ENCODE results near the gene COG1. TPM values are rescaled to one million over a fixed set of nuclear protein-coding genes. Genes with fewer than 3 reads are reported as not detected.

The COG1 gene
- total and polyA plus RNA-seq, 10 donors: 8.9 to 48.8 (median 32.2) TPM

- H3K9me3 ChIP-seq: no peaks in the 10 kb centered on the region
- H3K4me3 ChIP-seq: no peak overlapping the region
- DNase-seq: no peak
- H3K4me1 ChIP-seq: peaks cover 10 to 38% (median 34%) of the 10 kb centered on the region in 6 donors
- H3K27me3 ChIP-seq (replicated peaks in 1 of 7): no peaks in the 10 kb centered on the region
- no peak for TF ChIP-seq POLR2A (IDR thresholded peaks at IDR 0.05)
- TF ChIP-seq POLR2AphosphoS5 (IDR thresholded peaks at IDR 0.05): no peak
- TF ChIP-seq CTCF (IDR thresholded peaks at IDR 0.05 in 8 of 11, conservative IDR thresholded peaks at IDR 0.05 in 3 of 11): no peak
- WGBS, 5 donors: 88 to 94% (median 91%) methylated on average over 10 of the region's 10 CpGs
- H3K36me3 ChIP-seq: peaks cover 0 to 100% (median 86%) of the 10 kb centered on the region in 6 donors
- H3K27ac ChIP-seq: no peak overlapping the region
- intact Hi-C loops (cut with DNase I; ENCODE audit: low total_unique reads): no loop called here
Measured at GRCh38 chr17:73205459-73205961, 12.7 kb downstream of the COG1 start.

GRCh38 chr17:73208139-73208827 is 15.4 kb downstream of the COG1 start:
- WGBS, 5 donors: 95 to 97% (median 96%) methylated on average over 16 of the region's 16 CpGs
- Histone ChIP-seq H3K27me3 (replicated peaks in 1 of 7) (no peaks in the 10 kb centered on the region), H3K36me3 (peaks cover 0 to 92% (median 66%) of the 10 kb centered on the region in 6 donors), H3K27ac (no peak overlapping the region), H3K9me3 (no peaks in the 10 kb centered on the region), H3K4me3 (no peak overlapping the region), H3K4me1 (peaks cover under 1 to 21% (median 15%) of the 10 kb centered on the region in 6 donors)
- TF ChIP-seq CTCF (IDR thresholded peaks at IDR 0.05 in 8 of 11, conservative IDR thresholded peaks at IDR 0.05 in 3 of 11) (no peak), POLR2AphosphoS5 (IDR thresholded peaks at IDR 0.05) (peak; percentile 9 to 68 (median 38)), POLR2A (IDR thresholded peaks at IDR 0.05) (no peak)
- DNase-seq: no peak
- intact Hi-C loops (cut with DNase I; ENCODE audit: low total_unique reads): no loop called here

- Histone ChIP-seq H3K4me3 (no peak overlapping the region), H3K4me1 (peaks cover 0 to 10% (median 4%) of the 10 kb centered on the region in 6 donors), H3K27me3 (replicated peaks in 1 of 7) (no peaks in the 10 kb centered on the region), H3K36me3 (peaks cover 0 to 89% (median 56%) of the 10 kb centered on the region in 6 donors), H3K27ac (no peak overlapping the region), H3K9me3 (no peaks in the 10 kb centered on the region)
- TF ChIP-seq CTCF (IDR thresholded peaks at IDR 0.05 in 8 of 11, conservative IDR thresholded peaks at IDR 0.05 in 3 of 11) (no peak), POLR2A (IDR thresholded peaks at IDR 0.05) (no peak), POLR2AphosphoS5 (IDR thresholded peaks at IDR 0.05) (peak; percentile 10 to 60 (median 28))
- no peak for DNase-seq
- intact Hi-C loops (cut with DNase I; ENCODE audit: low total_unique reads): no loop called here
- 96 to 98% (median 97%) methylated on average over 12 to 13 of the region's 13 CpGs for WGBS, 5 donors
Measured at GRCh38 chr17:73209436-73209835, 16.6 kb downstream of the COG1 start.

- intact Hi-C loops (cut with DNase I; ENCODE audit: low total_unique reads): no loop called here
- peaks cover 0 to 10% (median 4%) of the 10 kb centered on the region in 6 donors for H3K4me1 ChIP-seq
- no peak for DNase-seq
- TF ChIP-seq CTCF (IDR thresholded peaks at IDR 0.05 in 8 of 11, conservative IDR thresholded peaks at IDR 0.05 in 3 of 11) (peak in 1 of 11 experiments; percentile 20), POLR2AphosphoS5 (IDR thresholded peaks at IDR 0.05) (no peak), POLR2A (IDR thresholded peaks at IDR 0.05) (no peak)
- no peak overlapping the region for H3K4me3 ChIP-seq
- no peak overlapping the region for H3K27ac ChIP-seq
- H3K9me3 ChIP-seq: no peaks in the 10 kb centered on the region
- no peaks in the 10 kb centered on the region for H3K27me3 ChIP-seq (replicated peaks in 1 of 7)
- 82 to 86% (median 84%) methylated on average over 8 of the region's 8 CpGs for WGBS, 5 donors
- H3K36me3 ChIP-seq: peaks cover 0 to 89% (median 52%) of the 10 kb centered on the region in 6 donors
Measured at GRCh38 chr17:73210002-73210678, 17.3 kb downstream of the COG1 start.
